Aorta (tissue), 5 donors: ENCODE data around the gene POLE. TPM values are rescaled to one million over a fixed set of nuclear protein-coding genes. Genes with fewer than 3 reads are reported as not detected.
A peak's percentile ranks its signal among the peaks of the same experiment; 100 is the strongest.

Source experiments
- ATAC-seq: fragments of 200-7000 bp; cut with Tn5 transposase; one replicate; pipeline ENCODE4 v1.9.1; 2022; ENCODE audit warnings: moderate library complexity; ENCODE audit not compliant: low FRiP score
- DNase-seq, 2 donors: peaks; one replicate each; pipeline ENCODE4 v3.0.0-alpha.2; 2020
- H3K27ac ChIP-seq, 2 donors: one replicate each; pipeline ENCODE4 v1.5.1; 2013; ENCODE audit warnings: low read length in 2 of 2, mild to moderate bottlenecking in 2 of 2, moderate library complexity in 2 of 2, control low read depth in 1 of 2, inconsistent platforms in 1 of 2, low read depth in 1 of 2
- H3K27me3 ChIP-seq, 2 donors: one replicate each; pipeline ENCODE4 v1.6.1; 2013; ENCODE audit warnings: control low read depth in 1 of 2, low read length in 1 of 2, mild to moderate bottlenecking in 1 of 2, moderate library complexity in 1 of 2; ENCODE audit not compliant: insufficient read depth in 2 of 2, control insufficient read depth in 1 of 2
- H3K36me3 ChIP-seq, 2 donors: one replicate each; pipeline ENCODE4 v1.6.1; 2013; ENCODE audit warnings: control low read depth in 1 of 2, low read length in 1 of 2, mild to moderate bottlenecking in 1 of 2; ENCODE audit not compliant: insufficient read depth in 2 of 2, control insufficient read depth in 1 of 2
- H3K4me1 ChIP-seq, 2 donors: one replicate each; pipeline ENCODE4 v1.6.1; 2013; ENCODE audit warnings: low read length in 2 of 2, control low read depth in 1 of 2, mild to moderate bottlenecking in 1 of 2, moderate library complexity in 1 of 2; ENCODE audit not compliant: insufficient read depth in 2 of 2, control insufficient read depth in 1 of 2
- H3K4me3 ChIP-seq, 2 donors: one replicate each; pipeline ENCODE4 v1.5.1; 2013; ENCODE audit warnings: low read length in 2 of 2, control low read depth in 1 of 2, mild to moderate bottlenecking in 1 of 2
- H3K9me3 ChIP-seq: one replicate; pipeline ENCODE4 v1.6.1; 2013; ENCODE audit warnings: mild to moderate bottlenecking, low read length; ENCODE audit not compliant: control insufficient read depth
- WGBS, 2 donors: extraction: QIAGEN DNeasy Blood & Tissue Kit; methylation state at CpG; one replicate each; pipeline ENCODE4 v1.1.7; 2013; 5-methylcytosine and 5-hydroxymethylcytosine counted together
- intact Hi-C, 2 donors: fragments of 100-400 bp; cut with DNase I; formaldehyde crosslinking; loops; one replicate each; pipeline versions ENCODE4 v1.14.2 to v1.15.0; 2022
- polyA plus RNA-seq, 2 donors: library from polyadenylated mRNA; stranded (reverse); fragments of 200-250 nt; gene quantifications; one replicate each; pipeline ENCODE4 v1.2.3, GENCODE V29; 2013
- total RNA-seq, 2 donors: library from RNA; stranded (reverse); fragmentation: NEBNext Ultra II Directional; extraction: Animal tissue kit (Norgen Biotek cat#: 25700); gene quantifications; one replicate each; pipeline ENCODE4 v1.2.1, GENCODE V29; 2021
- donor health status: healthy with polysubstance abuse.
- donor health status: Bipolar disorder and iron deficiency.
- donor health status: DM: no; HTN: no; CAD: no.
- donor health status: DM: no; HTN: no; CAD: no.
- donor health status: DM: yes; HTN: yes; CAD: no.

Gene POLE
- total and polyA plus RNA-seq, 4 donors: 7.5 to 46.8 (median 37.2) TPM

DNA sequence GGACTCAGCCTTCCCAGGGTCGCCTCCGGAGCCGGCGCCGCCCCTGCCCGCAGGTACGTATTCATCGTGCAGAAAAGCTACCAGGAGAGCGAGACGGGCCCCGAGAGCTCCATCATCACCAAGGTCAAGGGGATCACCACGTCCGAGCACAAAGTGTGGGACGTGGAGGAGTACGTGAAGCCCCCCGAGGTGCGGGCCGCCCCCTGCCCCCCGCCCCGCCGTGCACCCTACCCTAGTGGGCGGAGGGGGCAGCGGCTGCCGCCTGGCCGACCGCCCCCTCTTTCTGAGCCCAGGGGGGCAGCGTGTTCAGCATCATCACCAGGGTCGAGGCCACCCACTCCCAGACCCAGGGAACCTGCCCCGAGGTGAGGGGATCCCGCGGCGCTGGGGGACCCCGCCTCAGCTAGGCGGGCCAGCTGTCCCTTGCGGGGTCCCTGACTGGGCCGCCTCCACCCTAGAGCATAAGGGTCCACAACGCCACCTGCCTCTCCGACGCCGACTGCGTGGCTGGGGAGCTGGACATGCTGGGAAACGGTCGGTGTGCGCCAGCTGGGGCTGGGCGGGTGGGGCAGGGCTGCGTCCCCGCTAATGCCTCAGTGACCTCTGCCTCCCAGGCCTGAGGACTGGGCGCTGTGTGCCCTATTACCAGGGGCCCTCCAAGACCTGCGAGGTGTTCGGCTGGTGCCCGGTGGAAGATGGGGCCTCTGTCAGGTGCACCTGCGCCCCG, 67.6 kb downstream of the POLE start:
- peaks cover 2% of the 10 kb centered on the region for H3K9me3 ChIP-seq
- H3K4me3 ChIP-seq: no peak overlapping the region
- H3K27me3 ChIP-seq: no peaks in the 10 kb centered on the region
- no peak for ATAC-seq
- no peaks in the 10 kb centered on the region for H3K36me3 ChIP-seq
- intact Hi-C loops: no loop called here
- WGBS, 2 donors: 15 to 17% methylated on average over 40 to 53 of the region's 53 CpGs
- DNase-seq: no peak
- no peak overlapping the region for H3K27ac ChIP-seq
- no peaks in the 10 kb centered on the region for H3K4me1 ChIP-seq

DNA sequence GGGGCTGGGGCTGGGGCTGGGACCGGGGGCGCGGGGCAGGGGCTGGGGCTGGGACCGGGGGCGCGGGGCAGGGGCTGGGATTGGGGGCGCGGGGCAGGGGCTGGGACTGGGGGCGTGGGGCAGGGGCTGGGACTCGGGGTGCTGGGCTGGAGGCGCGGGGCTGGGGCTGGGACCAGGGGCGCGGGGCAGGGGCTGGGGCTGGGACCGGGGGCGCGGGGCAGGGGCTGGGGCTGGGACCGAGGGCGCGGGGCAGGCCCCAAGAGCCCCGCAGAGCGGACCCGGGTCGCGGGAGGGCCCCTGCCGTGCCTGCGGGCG, 68.1 kb downstream of the POLE start:
- WGBS, 2 donors: 10 to 20% methylated on average over 6 to 28 of the region's 28 CpGs
- no peak overlapping the region for H3K4me3 ChIP-seq
- H3K9me3 ChIP-seq: peaks cover 2% of the 10 kb centered on the region
- ATAC-seq (no peak), DNase-seq (no peak)
- no peaks in the 10 kb centered on the region for H3K4me1 ChIP-seq
- intact Hi-C loops: no loop called here
- H3K27me3 ChIP-seq: no peaks in the 10 kb centered on the region
- H3K27ac ChIP-seq: no peak overlapping the region
- no peaks in the 10 kb centered on the region for H3K36me3 ChIP-seq

DNA sequence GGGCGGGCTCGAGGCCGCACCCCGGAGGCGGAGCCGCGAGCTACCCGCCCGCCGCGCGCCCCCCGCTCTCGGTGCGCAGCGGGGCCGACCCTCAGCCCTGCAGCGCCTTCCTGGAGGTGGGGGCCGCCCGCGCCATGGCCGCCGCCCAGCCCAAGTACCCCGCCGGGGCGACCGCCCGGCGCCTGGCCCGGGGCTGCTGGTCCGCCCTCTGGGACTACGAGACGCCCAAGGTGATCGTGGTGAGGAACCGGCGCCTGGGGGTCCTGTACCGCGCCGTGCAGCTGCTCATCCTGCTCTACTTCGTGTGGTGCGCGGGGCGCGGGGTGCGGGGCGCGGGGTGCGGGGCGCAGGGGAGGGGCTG, 68.5 kb downstream of the POLE start, which contains the start of gene P2RX2:
P2RX2 (plus strand) TSS at position 94 of the 361 bp plus-strand sequence; CDS start at position 135, 41 bp downstream.
- Histone ChIP-seq H3K9me3 (peaks cover 2% of the 10 kb centered on the region), H3K4me3 (no peak within 1 kb of the TSS), H3K27me3 (no peaks in the 10 kb centered on the region), H3K36me3 (no peaks in the 10 kb centered on the region), H3K27ac (no peak within 1 kb of the TSS), H3K4me1 (no peaks in the 10 kb centered on the region)
- no peak for ATAC-seq
- WGBS, 2 donors: 3 to 4% methylated on average over 28 to 49 of the region's 49 CpGs
- intact Hi-C loops: no loop called here
- no peak for DNase-seq

DNA sequence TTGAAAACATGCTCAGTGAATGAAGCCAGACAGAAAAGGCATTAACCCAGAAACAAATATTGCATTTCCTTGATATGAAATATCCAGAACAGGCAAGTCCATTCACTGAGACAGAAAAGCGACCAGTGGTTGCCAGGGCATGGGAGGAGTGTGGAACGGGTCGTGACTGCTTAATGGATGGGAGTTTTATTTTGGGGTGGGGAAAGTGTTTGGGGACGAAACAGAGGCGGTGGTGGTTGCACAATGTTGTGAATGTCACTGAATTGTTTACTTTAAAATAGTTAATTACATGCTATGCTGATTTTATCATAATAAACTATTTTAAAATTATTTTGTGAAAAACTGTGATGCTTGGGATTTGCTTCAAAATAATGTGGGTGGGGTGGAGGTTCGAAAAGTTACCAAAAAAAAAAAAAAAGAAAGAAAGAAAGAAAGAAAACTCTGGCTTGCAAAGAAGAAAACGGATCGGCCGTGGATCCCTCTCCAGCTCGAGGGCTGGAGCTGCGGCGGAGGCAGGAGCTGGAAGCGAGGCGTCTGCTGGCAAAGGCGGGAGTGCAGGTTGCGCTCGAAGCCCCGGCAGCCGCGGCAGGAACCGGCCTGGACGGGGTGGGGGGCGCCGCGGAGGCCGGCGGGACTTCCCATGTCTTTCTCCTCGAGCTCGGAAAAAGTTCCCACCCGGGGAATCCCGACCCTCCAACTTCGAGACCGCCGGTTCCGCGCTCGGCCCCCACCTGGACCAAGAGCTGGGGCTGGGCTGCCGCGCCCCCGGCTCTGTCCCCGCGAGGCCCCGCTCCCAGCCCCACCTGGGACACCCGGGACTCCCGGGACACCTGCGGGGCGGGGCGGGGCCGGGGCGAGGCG, 69.1 kb downstream of the POLE start:
- no peaks in the 10 kb centered on the region for H3K4me1 ChIP-seq
- ATAC-seq (no peak), DNase-seq (no peak)
- no peaks in the 10 kb centered on the region for H3K27me3 ChIP-seq
- intact Hi-C loops: no loop called here
- no peaks in the 10 kb centered on the region for H3K36me3 ChIP-seq
- WGBS, 2 donors: 6 to 16% methylated on average over 14 to 51 of the region's 51 CpGs
- H3K9me3 ChIP-seq: peaks cover 2% of the 10 kb centered on the region
- H3K4me3 ChIP-seq: no peak overlapping the region
- H3K27ac ChIP-seq: no peak overlapping the region

DNA sequence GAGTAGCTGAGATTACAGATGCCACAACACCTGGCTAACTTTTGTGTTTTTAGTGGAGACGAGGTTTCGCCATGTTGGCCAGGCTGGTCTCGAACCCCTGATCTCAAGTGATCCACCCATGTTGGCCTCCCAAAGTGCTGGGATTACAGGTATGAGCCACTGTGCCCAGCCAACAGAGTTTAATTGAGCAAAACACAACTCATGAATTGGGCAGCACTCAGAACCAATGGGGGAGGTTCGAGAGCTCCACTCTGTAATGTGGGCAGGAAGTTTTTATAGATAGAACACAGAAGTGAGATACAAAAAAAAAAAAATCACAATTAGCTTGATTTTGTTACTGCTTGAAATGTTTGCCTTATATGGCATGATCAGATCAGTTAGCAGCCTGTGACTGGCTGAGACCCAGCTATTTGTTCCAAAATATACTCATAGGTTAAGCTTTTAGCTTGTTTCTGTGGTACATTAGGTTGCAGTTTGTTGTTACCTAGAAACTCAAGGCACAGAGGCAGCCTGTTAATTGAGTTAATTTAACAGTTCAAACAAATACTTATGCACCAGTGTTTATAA, 69.9 kb downstream of the POLE start:
- H3K36me3 ChIP-seq: no peaks in the 10 kb centered on the region
- ATAC-seq (no peak), DNase-seq (no peak)
- H3K27me3 ChIP-seq: no peaks in the 10 kb centered on the region
- H3K9me3 ChIP-seq: peaks cover 2% of the 10 kb centered on the region
- H3K4me1 ChIP-seq: no peaks in the 10 kb centered on the region
- 86 to 87% methylated on average over 4 of the region's 4 CpGs for WGBS, 2 donors
- H3K4me3 ChIP-seq: no peak overlapping the region
- intact Hi-C loops: no loop called here
- H3K27ac ChIP-seq: no peak overlapping the region

DNA sequence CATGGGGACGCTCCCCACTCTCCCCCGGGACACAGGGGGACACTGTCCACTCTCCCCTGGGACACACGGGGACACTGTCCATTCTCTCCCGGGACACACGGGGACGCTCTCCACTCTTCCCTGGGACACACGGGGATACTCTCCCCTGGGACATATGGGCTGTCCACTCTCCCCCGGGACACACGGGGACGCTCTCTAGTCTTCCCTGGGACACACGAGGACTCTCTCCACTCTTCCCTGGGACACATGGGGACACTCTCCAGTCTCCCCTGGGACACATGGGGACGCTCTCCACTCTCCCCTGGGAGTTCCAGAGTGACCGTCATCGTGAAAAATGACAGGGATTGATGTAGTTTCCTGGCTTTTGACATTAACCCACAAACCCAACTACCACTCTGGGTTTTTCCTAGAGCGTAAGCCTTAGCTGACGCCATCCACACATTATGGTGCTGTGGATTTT, 71.5 kb downstream of the POLE start:
- 69 to 74% methylated on average over 16 of the region's 16 CpGs for whole genome bisulfite sequencing, 2 donors
- Histone ChIP-seq H3K4me1 (no peaks in the 10 kb centered on the region), H3K36me3 (no peaks in the 10 kb centered on the region), H3K9me3 (peaks cover 4% of the 10 kb centered on the region), H3K27me3 (no peaks in the 10 kb centered on the region), H3K4me3 (no peak overlapping the region), H3K27ac (no peak overlapping the region)
- intact Hi-C loops: loop anchor here in 1 of 2 donors (2.0 kb wide), 2 partner anchors 201 to 461 kb away; no protein-coding TSS in a partner anchor
- ATAC-seq (no peak), DNase-seq (no peak)

DNA sequence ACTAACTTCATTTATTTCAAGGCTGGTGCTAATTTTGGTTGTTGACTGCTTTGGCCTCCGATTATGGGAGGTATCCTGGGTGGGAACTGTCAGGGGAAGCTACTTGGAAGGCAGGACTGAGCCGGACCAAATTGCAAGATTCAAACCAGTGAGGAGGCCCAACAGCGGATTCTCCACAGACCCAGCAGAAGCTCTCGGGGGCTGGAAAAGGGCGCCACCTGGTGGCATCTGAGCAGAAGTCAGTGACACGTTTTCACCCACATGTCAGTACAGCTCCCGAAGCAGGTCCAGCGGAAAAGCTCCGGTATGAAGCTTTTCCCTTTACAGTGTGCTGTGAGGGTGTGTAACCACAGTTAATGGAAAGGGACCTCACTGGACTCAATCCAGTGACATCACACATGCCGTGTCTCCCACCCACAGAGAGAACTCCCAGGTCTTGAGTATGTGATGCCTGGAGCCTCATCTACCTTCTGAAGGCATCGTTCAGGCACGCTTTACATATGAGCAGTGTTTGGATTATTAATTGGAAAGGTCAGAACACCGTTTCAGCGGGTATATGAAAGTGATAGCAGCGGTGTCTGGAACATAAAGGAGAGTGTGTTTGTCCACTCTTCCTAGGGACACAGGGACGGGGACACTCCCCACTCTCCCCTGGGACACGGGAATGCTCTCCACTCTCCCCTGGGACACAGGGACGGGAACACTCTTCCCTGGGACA, 72.1 kb downstream of the POLE start:
- Histone ChIP-seq H3K9me3 (peaks cover 4% of the 10 kb centered on the region), H3K4me1 (no peaks in the 10 kb centered on the region), H3K36me3 (no peaks in the 10 kb centered on the region), H3K27ac (no peak overlapping the region), H3K4me3 (no peak overlapping the region), H3K27me3 (no peaks in the 10 kb centered on the region)
- WGBS, 2 donors: 22 to 23% methylated on average over 18 of the region's 18 CpGs
- peak; percentile 86 to 94 for DNase-seq
- intact Hi-C loops: loop anchor here (2.0 to 5.0 kb wide), 3 partner anchors 200 to 460 kb away; no protein-coding TSS in a partner anchor
- peak; percentile 87 for ATAC-seq

DNA sequence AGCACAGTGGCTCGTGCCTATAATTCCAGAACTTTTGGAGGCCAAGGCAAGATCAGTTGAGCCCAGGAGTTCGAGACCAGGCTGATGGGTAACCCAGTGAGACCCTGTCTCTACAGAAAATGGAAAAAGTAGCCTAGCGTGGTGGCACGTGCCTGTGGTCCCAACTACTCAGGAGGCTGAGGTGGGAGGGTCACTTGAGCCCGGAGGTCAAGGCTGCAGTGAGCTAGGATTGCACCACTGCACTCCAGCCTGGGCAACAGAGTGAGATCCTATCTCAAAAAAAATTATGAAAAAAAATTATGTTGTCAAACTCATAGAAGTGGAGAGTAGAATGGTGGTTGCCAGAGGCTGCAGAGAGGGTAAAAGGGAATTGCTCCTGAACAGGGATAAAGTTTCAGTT, 73.1 kb downstream of the POLE start:
- DNase-seq (no peak), ATAC-seq (no peak)
- H3K9me3 ChIP-seq: peaks cover 4% of the 10 kb centered on the region
- no peaks in the 10 kb centered on the region for H3K36me3 ChIP-seq
- no peaks in the 10 kb centered on the region for H3K27me3 ChIP-seq
- WGBS, 2 donors: 75 to 81% methylated on average over 5 of the region's 5 CpGs
- H3K4me1 ChIP-seq: no peaks in the 10 kb centered on the region
- no peak overlapping the region for H3K27ac ChIP-seq
- no peak overlapping the region for H3K4me3 ChIP-seq
- intact Hi-C loops: loop anchor here (2.0 to 5.0 kb wide), 3 partner anchors 199 to 459 kb away; no protein-coding TSS in a partner anchor
